GM23248 (cell line): ENCODE data around the gene DPP3. TPM values are rescaled to one million over a fixed set of nuclear protein-coding genes. Genes with fewer than 3 reads are reported as not detected.

Experiments used
- DNase-seq: peaks from one replicate; pipeline ENCODE4 v3.0.0-alpha.2; 2015
- H2AFZ ChIP-seq: fragments of 200-600 bp; sonication (generic); 2 replicates; pipeline ENCODE4 v1.6.1; 2016; ENCODE audit warnings: antibody characterized with exemption
- H3F3A ChIP-seq: fragments of 200-600 bp; sonication (generic); 2 replicates; pipeline ENCODE4 v1.6.1; 2016; ENCODE audit warnings: mild to moderate bottlenecking, antibody characterized with exemption, mixed run types; ENCODE audit not compliant: insufficient read depth
- H3K27ac ChIP-seq: fragments of 200-600 bp; sonication (generic); 2 replicates; pipeline ENCODE4 v1.5.1; 2016; ENCODE audit warnings: mild to moderate bottlenecking
- H3K27me3 ChIP-seq: fragments of 200-600 bp; sonication (generic); replicated peaks from 2 replicates; pipeline ENCODE4 v1.6.1; 2016; ENCODE audit warnings: mild to moderate bottlenecking; ENCODE audit not compliant: insufficient read depth
- H3K36me3 ChIP-seq: fragments of 200-600 bp; sonication (generic); 2 replicates; pipeline ENCODE4 v1.6.1; 2016; ENCODE audit warnings: low read depth, mild to moderate bottlenecking
- H3K4me1 ChIP-seq: fragments of 200-600 bp; sonication (generic); 2 replicates; pipeline ENCODE4 v1.6.1; 2016; ENCODE audit warnings: mild to moderate bottlenecking; ENCODE audit not compliant: insufficient read depth
- H3K4me2 ChIP-seq: fragments of 200-600 bp; sonication (generic); one replicate; pipeline ENCODE4 v1.6.1; 2016; ENCODE audit warnings: mild to moderate bottlenecking; ENCODE audit not compliant: unreplicated experiment
- H3K4me3 ChIP-seq: fragments of 200-600 bp; sonication (generic); 2 replicates; pipeline ENCODE4 v1.5.1; 2016; ENCODE audit warnings: mild to moderate bottlenecking
- H3K79me2 ChIP-seq: fragments of 200-600 bp; sonication (generic); 2 replicates; pipeline ENCODE4 v1.6.1; 2016; ENCODE audit warnings: mild to moderate bottlenecking; ENCODE audit not compliant: insufficient read depth
- H3K9ac ChIP-seq: fragments of 200-600 bp; sonication (generic); 2 replicates; pipeline ENCODE4 v1.6.1; 2016; ENCODE audit warnings: mild to moderate bottlenecking
- H3K9me2 ChIP-seq: fragments of 200-600 bp; sonication (generic); 2 replicates; pipeline ENCODE4 v1.6.1; 2016; ENCODE audit warnings: mixed run types, mild to moderate bottlenecking, moderate library complexity; ENCODE audit not compliant: insufficient read depth
- H3K9me3 ChIP-seq: fragments of 200-600 bp; sonication (generic); one replicate; pipeline ENCODE4 v1.6.1; 2017; ENCODE audit warnings: low read depth
- H4K20me1 ChIP-seq: fragments of 200-600 bp; sonication (generic); 2 replicates; pipeline ENCODE4 v1.6.0; 2016; ENCODE audit not compliant: insufficient read depth
- EZH2 ChIP-seq: fragments of 200-600 bp; sonication (generic); IDR thresholded peaks from 2 replicates; pipeline ENCODE4 v1.6.1; 2018; ENCODE audit warnings: antibody characterized with exemption, mild to moderate bottlenecking; ENCODE audit not compliant: insufficient read depth, poor library complexity, severe bottlenecking
- EZH2phosphoT487 ChIP-seq: fragments of 200-600 bp; sonication (generic); IDR thresholded peaks from 2 replicates; pipeline ENCODE4 v1.6.1; 2018; ENCODE audit warnings: antibody characterized with exemption, moderate library complexity, mild to moderate bottlenecking, low read depth; ENCODE audit not compliant: insufficient read depth
- WGBS, 2 experiments: methylation state at CpG; one replicate each; pipeline ENCODE4 v1.1.6; 2015 to 2017; ENCODE audit warnings: low lambda C conversion rate in 2 of 2, low coverage in 1 of 2; ENCODE audit errors: missing lambda C conversion rate in 2 of 2; 5-methylcytosine and 5-hydroxymethylcytosine counted together
- in situ Hi-C: fragments of 300-500 bp; cut with MboI; formaldehyde crosslinking; loops from 2 replicates; pipeline ENCODE4 v1.15.0; 2020
- polyA plus RNA-seq: library from polyadenylated mRNA; unstranded; fragments of >200 nt; fragmentation: Nextera tagmentation; extraction: Ambion mirVana; gene quantifications from 2 replicates; pipeline ENCODE4 v1.2.1, GENCODE V29; 2016
- total RNA-seq: library from RNA; depleted of rRNA; stranded (reverse); fragments of >200 nt; shearing (Covaris generic); gene quantifications from 2 replicates; pipeline ENCODE4 v1.2.3, GENCODE V29; 2014

DPP3 gene
- total and polyA plus RNA-seq, 2 experiments from 2014 or later = 34.7 to 50.8 TPM

- no peaks in the 10 kb centered on the region for H3F3A ChIP-seq
- WGBS, 2 experiments = 85 to 92% methylated on average over 3 of the region's 3 CpGs
- DNase-seq = no peak
- no peaks in the 10 kb centered on the region for H4K20me1 ChIP-seq
- H3K4me3 ChIP-seq = no peak overlapping the region
- H3K9me2 ChIP-seq = no peaks in the 10 kb centered on the region
- H3K27ac ChIP-seq = no peak overlapping the region
- H3K79me2 ChIP-seq = peaks cover 7% of the 10 kb centered on the region; the same call in 1 of the 2 replicates
- no peak overlapping the region for H3K4me2 ChIP-seq
- in situ Hi-C loops = no loop called here
- H3K9me3 ChIP-seq = no peaks in the 10 kb centered on the region
- no peak overlapping the region for H2AFZ ChIP-seq
- H3K4me1 ChIP-seq = peaks cover 6% of the 10 kb centered on the region; the same call in 1 of the 2 replicates
- H3K36me3 ChIP-seq = no peaks in the 10 kb centered on the region
- H3K9ac ChIP-seq = no peak overlapping the region
- no peak for TF ChIP-seq EZH2phosphoT487
- TF ChIP-seq EZH2 = no peak
- H3K27me3 ChIP-seq = no peaks in the 10 kb centered on the region
Observed at GRCh38 chr11:66549696-66550095, 69.5 kb downstream of the DPP3 start.

- Histone ChIP-seq H2AFZ (no peak overlapping the region), H3K27me3 (no peaks in the 10 kb centered on the region), H3K27ac (no peak overlapping the region), H3K4me2 (no peak overlapping the region), H4K20me1 (no peaks in the 10 kb centered on the region), H3K79me2 (no peaks in the 10 kb centered on the region), H3K9me2 (no peaks in the 10 kb centered on the region), H3K4me1 (no peaks in the 10 kb centered on the region), H3K9me3 (no peaks in the 10 kb centered on the region), H3K36me3 (no peaks in the 10 kb centered on the region), H3K9ac (no peak overlapping the region), H3K4me3 (no peak overlapping the region), H3F3A (no peaks in the 10 kb centered on the region)
- in situ Hi-C loops = no loop called here
- no peak for DNase-seq
- TF ChIP-seq EZH2phosphoT487 (no peak), EZH2 (no peak)
- 54 to 59% methylated on average over 4 of the region's 4 CpGs for WGBS, 2 experiments
Observed at GRCh38 chr11:66550887-66551286, 70.7 kb downstream of the DPP3 start.

- Histone ChIP-seq H3K36me3 (no peaks in the 10 kb centered on the region), H3K27ac (no peak overlapping the region), H3F3A (no peaks in the 10 kb centered on the region), H3K4me1 (no peaks in the 10 kb centered on the region), H3K79me2 (no peaks in the 10 kb centered on the region), H2AFZ (no peak overlapping the region), H3K9ac (no peak overlapping the region), H4K20me1 (no peaks in the 10 kb centered on the region), H3K4me2 (no peak overlapping the region), H3K4me3 (no peak overlapping the region), H3K27me3 (peaks cover 9% of the 10 kb centered on the region), H3K9me3 (no peaks in the 10 kb centered on the region), H3K9me2 (no peaks in the 10 kb centered on the region)
- 53 to 57% methylated on average over 5 of the region's 5 CpGs for WGBS, 2 experiments
- in situ Hi-C loops = no loop called here
- no peak for TF ChIP-seq EZH2phosphoT487
- no peak for TF ChIP-seq EZH2
- DNase-seq = no peak
Observed at GRCh38 chr11:66554602-66555001, 74.4 kb downstream of the DPP3 start.

- WGBS, 2 experiments = 17 to 19% methylated on average over 2 to 3 of the region's 3 CpGs
- peaks cover 9% of the 10 kb centered on the region for H3K27me3 ChIP-seq
- no peaks in the 10 kb centered on the region for H3K9me2 ChIP-seq
- no peaks in the 10 kb centered on the region for H4K20me1 ChIP-seq
- TF ChIP-seq EZH2 (no peak), EZH2phosphoT487 (no peak)
- no peak overlapping the region for H3K4me2 ChIP-seq
- H3K27ac ChIP-seq = no peak overlapping the region
- H3K36me3 ChIP-seq = no peaks in the 10 kb centered on the region
- in situ Hi-C loops = no loop called here
- H3K4me1 ChIP-seq = no peaks in the 10 kb centered on the region
- no peak overlapping the region for H3K9ac ChIP-seq
- no peak overlapping the region for H3K4me3 ChIP-seq
- DNase-seq = no peak
- H2AFZ ChIP-seq = no peak overlapping the region
- no peaks in the 10 kb centered on the region for H3F3A ChIP-seq
- H3K9me3 ChIP-seq = no peaks in the 10 kb centered on the region
- no peaks in the 10 kb centered on the region for H3K79me2 ChIP-seq
Observed at GRCh38 chr11:66555416-66555815, 75.2 kb downstream of the DPP3 start.

GRCh38 chr11:66556086-66556485 is 75.9 kb downstream of the DPP3 start:
- H3K27me3 ChIP-seq = peaks cover 9% of the 10 kb centered on the region
- no peaks in the 10 kb centered on the region for H4K20me1 ChIP-seq
- no peak overlapping the region for H3K9ac ChIP-seq
- H3K4me3 ChIP-seq = no peak overlapping the region
- H3K36me3 ChIP-seq = no peaks in the 10 kb centered on the region
- 76 to 82% methylated on average over 7 of the region's 7 CpGs for WGBS, 2 experiments
- in situ Hi-C loops = no loop called here
- H3K4me1 ChIP-seq = no peaks in the 10 kb centered on the region
- no peaks in the 10 kb centered on the region for H3K79me2 ChIP-seq
- TF ChIP-seq EZH2 (no peak), EZH2phosphoT487 (no peak)
- H3K4me2 ChIP-seq = no peak overlapping the region
- H2AFZ ChIP-seq = no peak overlapping the region
- H3K9me2 ChIP-seq = no peaks in the 10 kb centered on the region
- no peaks in the 10 kb centered on the region for H3F3A ChIP-seq
- H3K27ac ChIP-seq = no peak overlapping the region
- DNase-seq = no peak
- no peaks in the 10 kb centered on the region for H3K9me3 ChIP-seq
